H9 (cell line): Measurements from ENCODE around the gene HLA-DRB1. TPM values are rescaled to one million over a fixed set of nuclear protein-coding genes. Genes with fewer than 3 reads are reported as not detected.

Experiments
- DNase-seq: peaks from one replicate; pipeline ENCODE4 v3.0.0-alpha.2; 2017
- H2AFZ ChIP-seq: one replicate; pipeline ENCODE4 v1.6.1; 2013; ENCODE audit warnings: mild to moderate bottlenecking, low read length, control low read depth, moderate library complexity
- H2AK5ac ChIP-seq: 2 replicates; pipeline ENCODE4 v1.6.1; 2013; ENCODE audit warnings: low read length, control low read depth, mixed read lengths; ENCODE audit not compliant: insufficient read length
- H2BK120ac ChIP-seq: one replicate; pipeline ENCODE4 v1.6.1; 2013; ENCODE audit warnings: low read depth, mild to moderate bottlenecking, low read length, control low read depth, inconsistent platforms; ENCODE audit not compliant: poor library complexity, severe bottlenecking
- H2BK12ac ChIP-seq: 2 replicates; pipeline ENCODE4 v1.6.1; 2013; ENCODE audit warnings: low read length, control low read depth, mixed read lengths, low read depth; ENCODE audit not compliant: insufficient read length
- H2BK15ac ChIP-seq: 2 replicates; pipeline ENCODE4 v1.6.1; 2013; ENCODE audit warnings: low read depth, low read length, control low read depth
- H2BK20ac ChIP-seq: one replicate; pipeline ENCODE4 v1.6.1; 2013; ENCODE audit warnings: low read depth, mild to moderate bottlenecking, low read length, control low read depth, inconsistent platforms; ENCODE audit not compliant: poor library complexity, severe bottlenecking
- H2BK5ac ChIP-seq: 2 replicates; pipeline ENCODE4 v1.6.1; 2013; ENCODE audit warnings: low read length, control low read depth, mixed read lengths; ENCODE audit not compliant: insufficient read length
- H3K14ac ChIP-seq: 2 replicates; pipeline ENCODE4 v1.6.1; 2013; ENCODE audit warnings: low read length, control low read depth; ENCODE audit not compliant: insufficient read depth
- H3K18ac ChIP-seq: 2 replicates; pipeline ENCODE4 v1.6.1; 2013; ENCODE audit warnings: low read depth, mild to moderate bottlenecking, mixed read lengths, low read length, control low read depth; ENCODE audit not compliant: insufficient read length
- H3K23ac ChIP-seq: 2 replicates; pipeline ENCODE4 v1.6.1; 2013; ENCODE audit warnings: low read length, control low read depth, mixed read lengths, low read depth; ENCODE audit not compliant: insufficient read length
- H3K23me2 ChIP-seq: 2 replicates; pipeline ENCODE4 v1.6.1; 2013; ENCODE audit warnings: low read depth, mild to moderate bottlenecking, mixed read lengths, low read length, control low read depth; ENCODE audit not compliant: insufficient read length, poor library complexity, severe bottlenecking
- H3K27ac ChIP-seq: 2 replicates; pipeline ENCODE4 v1.5.1; 2013; ENCODE audit warnings: low read length, control low read depth, mixed read lengths, low read depth; ENCODE audit not compliant: insufficient read length
- H3K27me3 ChIP-seq: 2 replicates; pipeline ENCODE4 v1.6.1; 2013; ENCODE audit warnings: low read length, control low read depth, inconsistent platforms; ENCODE audit not compliant: insufficient read depth
- H3K4ac ChIP-seq: 2 replicates; pipeline ENCODE4 v1.6.1; 2013; ENCODE audit warnings: low read depth, mild to moderate bottlenecking, control low read depth, inconsistent platforms, low read length, moderate library complexity
- H3K4me1 ChIP-seq: 2 replicates; pipeline ENCODE4 v1.6.1; 2013; ENCODE audit warnings: low read length, control low read depth, inconsistent platforms; ENCODE audit not compliant: insufficient read depth
- H3K4me2 ChIP-seq: 2 replicates; pipeline ENCODE4 v1.6.1; 2013; ENCODE audit warnings: low read length, control low read depth, mixed read lengths; ENCODE audit not compliant: insufficient read length, insufficient read depth
- H3K56ac ChIP-seq: 2 replicates; pipeline ENCODE4 v1.6.1; 2013; ENCODE audit warnings: low read depth, mild to moderate bottlenecking, mixed read lengths, low read length, control low read depth; ENCODE audit not compliant: insufficient read length
- H3K79me1 ChIP-seq: 2 replicates; pipeline ENCODE4 v1.6.1; 2013; ENCODE audit warnings: low read depth, mild to moderate bottlenecking, moderate library complexity, low read length, control low read depth, inconsistent platforms; ENCODE audit not compliant: insufficient read depth, poor library complexity, severe bottlenecking
- H3K79me2 ChIP-seq: 2 replicates; pipeline ENCODE4 v1.6.1; 2013; ENCODE audit warnings: low read length, control low read depth, inconsistent platforms; ENCODE audit not compliant: insufficient read depth
- H3K9ac ChIP-seq: 2 replicates; pipeline ENCODE4 v1.6.1; 2013; ENCODE audit warnings: low read length, control low read depth, mixed read lengths; ENCODE audit not compliant: insufficient read length; ENCODE audit errors: extremely low read depth
- H3K9me3 ChIP-seq: one replicate; pipeline ENCODE4 v1.6.1; 2013; ENCODE audit warnings: low read depth, low read length, inconsistent platforms; ENCODE audit not compliant: control insufficient read depth
- H3T11ph ChIP-seq: one replicate; pipeline ENCODE4 v1.6.1; 2013; ENCODE audit warnings: mild to moderate bottlenecking, low read length, control low read depth, inconsistent platforms
- H4K20me1 ChIP-seq: one replicate; pipeline ENCODE4 v1.6.1; 2013; ENCODE audit not compliant: control insufficient read depth, insufficient read length, insufficient read depth
- H4K5ac ChIP-seq: 2 replicates; pipeline ENCODE4 v1.6.1; 2013; ENCODE audit warnings: low read depth, mild to moderate bottlenecking, mixed read lengths, low read length, control low read depth; ENCODE audit not compliant: insufficient read length
- H4K8ac ChIP-seq: replicated peaks from 2 replicates; pipeline ENCODE4 v1.6.1; 2013; ENCODE audit warnings: low read length, control low read depth, mixed read lengths, low read depth; ENCODE audit not compliant: insufficient read length
- H4K91ac ChIP-seq: 2 replicates; pipeline ENCODE4 v1.6.1; 2013; ENCODE audit warnings: low read depth, mild to moderate bottlenecking, moderate library complexity, mixed read lengths, low read length, control low read depth; ENCODE audit not compliant: insufficient read length
- H3K27ac Mint-ChIP-seq, 3 experiments: 2 replicates in 2 of 3; 3 replicates in 1 of 3; pipeline ENCODE4 v1.8.0; 2020 to 2021; ENCODE audit warnings: mixed read lengths in 3 of 3, mild to moderate bottlenecking in 1 of 3, moderate library complexity in 1 of 3
- H3K27me3 Mint-ChIP-seq: 2 replicates; pipeline ENCODE4 v1.8.0; 2021; ENCODE audit warnings: low read depth, mild to moderate bottlenecking, moderate library complexity, mixed read lengths
- H3K36me3 Mint-ChIP-seq, 3 experiments: 2 replicates in 2 of 3; 3 replicates in 1 of 3; pipeline ENCODE4 v1.8.0; 2020 to 2021; ENCODE audit warnings: low read depth in 3 of 3, mixed read lengths in 3 of 3; ENCODE audit not compliant: insufficient read depth in 1 of 3
- H3K4me1 Mint-ChIP-seq, 2 experiments: 2 replicates each; pipeline ENCODE4 v1.8.0; 2020; ENCODE audit warnings: mixed read lengths in 2 of 2
- H3K4me3 Mint-ChIP-seq, 2 experiments: 2 replicates in 1 of 2; 3 replicates in 1 of 2; pipeline ENCODE4 v1.8.0; 2020 to 2021; ENCODE audit warnings: mild to moderate bottlenecking in 2 of 2, mixed read lengths in 2 of 2, moderate library complexity in 1 of 2
- H3K9me3 Mint-ChIP-seq, 2 experiments: 2 replicates in 1 of 2; 3 replicates in 1 of 2; pipeline ENCODE4 v1.8.0; 2020; ENCODE audit warnings: mild to moderate bottlenecking in 2 of 2, mixed read lengths in 2 of 2, moderate library complexity in 1 of 2
- WGBS: extraction: QIAGEN DNeasy Blood & Tissue Kit; methylation state at CpG from one replicate; pipeline ENCODE4 v1.1.7; 2013; ENCODE audit warnings: missing lambda C conversion rate, low lambda C conversion rate, mixed read lengths; ENCODE audit not compliant: insufficient read length; ENCODE audit errors: extremely low coverage; 5-methylcytosine and 5-hydroxymethylcytosine counted together
- total RNA-seq: library from RNA; stranded (reverse); gene quantifications from 2 replicates; pipeline ENCODE4 v1.2.1, GENCODE V29; 2021
- TF ChIP-seq, protein P1 (sequence below): fragments of 200-600 bp; sonication (generic); conservative IDR thresholded peaks from 3 replicates; pipeline ENCODE4 v1.8.0; 2021; ENCODE audit warnings: antibody characterized with exemption, mild to moderate bottlenecking

Gene HLA-DRB1
- total RNA-seq, 1 experiment from 2014 or later, result 25.9 TPM

DNA sequence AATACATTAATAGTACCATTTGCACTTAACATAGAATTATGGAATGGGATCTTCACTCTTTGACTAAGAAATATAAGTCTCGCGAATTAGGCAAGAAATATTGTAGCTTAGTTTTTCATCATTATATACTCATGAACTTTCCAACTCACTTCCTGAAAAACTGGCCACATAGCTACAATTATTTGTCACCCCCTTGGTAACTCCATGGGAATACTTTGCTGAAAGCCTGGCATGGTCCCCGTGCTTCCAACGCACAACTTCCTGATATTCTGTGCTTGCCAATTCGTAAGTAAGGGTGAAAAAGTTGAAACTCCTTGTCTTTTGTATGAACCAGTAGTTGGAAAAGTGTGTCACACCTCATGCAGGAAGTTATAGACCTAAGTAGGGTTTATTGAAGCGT lies 23.8 kb upstream of the HLA-DRB1 start:
- H3K27me3 Mint-ChIP-seq, result no peaks in the 10 kb centered on the region
- no peak overlapping the region for H2BK12ac ChIP-seq

More for the DNA sequence above, 23.8 kb upstream of the HLA-DRB1 start:
- no peaks in the 10 kb centered on the region for H3K27me3 ChIP-seq
- WGBS, result no CpG with 5 or more reads among the region's 6 CpGs
- TF ChIP-seq, protein P1, sequence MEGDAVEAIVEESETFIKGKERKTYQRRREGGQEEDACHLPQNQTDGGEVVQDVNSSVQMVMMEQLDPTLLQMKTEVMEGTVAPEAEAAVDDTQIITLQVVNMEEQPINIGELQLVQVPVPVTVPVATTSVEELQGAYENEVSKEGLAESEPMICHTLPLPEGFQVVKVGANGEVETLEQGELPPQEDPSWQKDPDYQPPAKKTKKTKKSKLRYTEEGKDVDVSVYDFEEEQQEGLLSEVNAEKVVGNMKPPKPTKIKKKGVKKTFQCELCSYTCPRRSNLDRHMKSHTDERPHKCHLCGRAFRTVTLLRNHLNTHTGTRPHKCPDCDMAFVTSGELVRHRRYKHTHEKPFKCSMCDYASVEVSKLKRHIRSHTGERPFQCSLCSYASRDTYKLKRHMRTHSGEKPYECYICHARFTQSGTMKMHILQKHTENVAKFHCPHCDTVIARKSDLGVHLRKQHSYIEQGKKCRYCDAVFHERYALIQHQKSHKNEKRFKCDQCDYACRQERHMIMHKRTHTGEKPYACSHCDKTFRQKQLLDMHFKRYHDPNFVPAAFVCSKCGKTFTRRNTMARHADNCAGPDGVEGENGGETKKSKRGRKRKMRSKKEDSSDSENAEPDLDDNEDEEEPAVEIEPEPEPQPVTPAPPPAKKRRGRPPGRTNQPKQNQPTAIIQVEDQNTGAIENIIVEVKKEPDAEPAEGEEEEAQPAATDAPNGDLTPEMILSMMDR, result no peak
- H3K79me1 ChIP-seq, result no peaks in the 10 kb centered on the region
- no peak overlapping the region for H3K4ac ChIP-seq
- Mint-ChIP-seq H3K27ac (no peak overlapping the region), H3K36me3 (no peaks in the 10 kb centered on the region), H3K4me1 (peaks cover 15 to 26% of the 10 kb centered on the region in 2 experiments), H3K9me3 (no peaks in the 10 kb centered on the region), H3K4me3 (no peak overlapping the region)
- no peaks in the 10 kb centered on the region for H4K20me1 ChIP-seq
- no peak for DNase-seq
- H2BK120ac ChIP-seq, result no peak overlapping the region
- no peak overlapping the region for H3K27ac ChIP-seq
- no peak overlapping the region for H3K9ac ChIP-seq
- no peak overlapping the region for H4K5ac ChIP-seq
- H3T11ph ChIP-seq, result no peak overlapping the region
- H3K4me1 ChIP-seq, result peaks cover 4% of the 10 kb centered on the region; the same call in 1 of the 2 replicates
- no peaks in the 10 kb centered on the region for H3K9me3 ChIP-seq
- no peak overlapping the region for H4K8ac ChIP-seq
- H2BK20ac ChIP-seq, result no peak overlapping the region
- no peak overlapping the region for H2AFZ ChIP-seq
- no peaks in the 10 kb centered on the region for H3K79me2 ChIP-seq
- H3K23me2 ChIP-seq, result no peaks in the 10 kb centered on the region
- H3K56ac ChIP-seq, result no peak overlapping the region
- no peak overlapping the region for H2BK5ac ChIP-seq
- H2BK15ac ChIP-seq, result no peak overlapping the region
- no peak overlapping the region for H4K91ac ChIP-seq
- H3K4me2 ChIP-seq, result no peak overlapping the region
- H3K18ac ChIP-seq, result no peak overlapping the region
- no peak overlapping the region for H3K14ac ChIP-seq
- H2AK5ac ChIP-seq, result no peak overlapping the region
- no peak overlapping the region for H3K23ac ChIP-seq
